Erythroblast (primary cell): ENCODE results near the gene DCDC2C.

Experiments
- GATA1 ChIP-seq: IDR thresholded peaks from 2 replicates; pipeline ENCODE4 v1.6.1; 2011; ENCODE audit warnings: low read depth, mild to moderate bottlenecking, control low read depth, low read length, moderate library complexity
- POLR2A ChIP-seq: IDR thresholded peaks from 2 replicates; pipeline ENCODE4 v1.6.1; 2011; ENCODE audit warnings: mild to moderate bottlenecking, low read length

- TF ChIP-seq POLR2A (no peak), GATA1 (no peak)
Observed at GRCh38 chr2:3801506-3801905, 98.1 kb downstream of the DCDC2C start.
